Neural crest cell (in vitro differentiated cells): ENCODE results near the gene B2M. TPM values are rescaled to one million over a fixed set of nuclear protein-coding genes. Genes with fewer than 3 reads are reported as not detected.

Experiments used
- DNase-seq: peaks from one replicate; pipeline ENCODE4 v3.0.0; 2021; ENCODE audit warnings: low read depth, mixed read lengths, low spot score
- H3K27ac Mint-ChIP-seq: one replicate; pipeline ENCODE4 v1.8.0; 2021; ENCODE audit warnings: mild to moderate bottlenecking, mixed read lengths; ENCODE audit not compliant: unreplicated experiment
- H3K27me3 Mint-ChIP-seq: 2 replicates; pipeline ENCODE4 v1.8.0; 2021; ENCODE audit warnings: low read depth, mild to moderate bottlenecking, mixed read lengths
- H3K36me3 Mint-ChIP-seq: 2 replicates; pipeline ENCODE4 v1.8.0; 2021; ENCODE audit warnings: low read depth, mild to moderate bottlenecking, mixed read lengths
- H3K4me1 Mint-ChIP-seq: 2 replicates; pipeline ENCODE4 v1.8.0; 2021; ENCODE audit warnings: mixed read lengths
- H3K4me3 Mint-ChIP-seq: one replicate; pipeline ENCODE4 v1.8.0; 2021; ENCODE audit warnings: mild to moderate bottlenecking, mixed read lengths
- H3K9me3 Mint-ChIP-seq: 2 replicates; pipeline ENCODE4 v1.8.0; 2021; ENCODE audit warnings: mixed read lengths
- total RNA-seq: library from RNA; stranded (reverse); gene quantifications from 2 replicates; pipeline ENCODE4 v1.2.1, GENCODE V29; 2021
- TF ChIP-seq, protein P1 (sequence below): fragments of 200-600 bp; sonication (generic); conservative IDR thresholded peaks from 2 replicates; pipeline ENCODE4 v1.5.0; 2021; ENCODE audit warnings: antibody characterized with exemption, mild to moderate bottlenecking

Gene B2M
- total RNA-seq, 1 donor from 2014 or later = 95.2 TPM

DNA sequence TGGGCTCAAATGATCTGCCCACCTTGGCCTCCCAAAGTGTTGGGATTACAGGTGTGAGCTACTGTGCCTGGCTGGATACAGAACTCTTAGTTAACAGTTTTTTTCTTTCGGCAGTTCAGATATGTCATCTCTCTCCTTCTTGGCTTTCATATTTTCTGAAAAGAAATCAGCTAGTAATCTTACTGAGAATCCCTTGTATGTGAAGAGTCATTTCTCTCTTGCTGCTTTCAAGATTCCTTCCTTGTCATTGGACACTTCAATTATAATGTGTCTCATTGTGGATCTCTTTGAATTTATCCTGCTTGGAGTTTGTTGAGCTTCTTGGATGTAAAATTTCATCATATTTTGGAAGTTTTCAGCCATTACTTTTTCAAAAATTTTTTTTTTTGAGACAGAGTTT lies 42.0 kb downstream of the B2M start:
- peaks cover 16% of the 10 kb centered on the region for H3K9me3 Mint-ChIP-seq
- TF ChIP-seq, protein P1, sequence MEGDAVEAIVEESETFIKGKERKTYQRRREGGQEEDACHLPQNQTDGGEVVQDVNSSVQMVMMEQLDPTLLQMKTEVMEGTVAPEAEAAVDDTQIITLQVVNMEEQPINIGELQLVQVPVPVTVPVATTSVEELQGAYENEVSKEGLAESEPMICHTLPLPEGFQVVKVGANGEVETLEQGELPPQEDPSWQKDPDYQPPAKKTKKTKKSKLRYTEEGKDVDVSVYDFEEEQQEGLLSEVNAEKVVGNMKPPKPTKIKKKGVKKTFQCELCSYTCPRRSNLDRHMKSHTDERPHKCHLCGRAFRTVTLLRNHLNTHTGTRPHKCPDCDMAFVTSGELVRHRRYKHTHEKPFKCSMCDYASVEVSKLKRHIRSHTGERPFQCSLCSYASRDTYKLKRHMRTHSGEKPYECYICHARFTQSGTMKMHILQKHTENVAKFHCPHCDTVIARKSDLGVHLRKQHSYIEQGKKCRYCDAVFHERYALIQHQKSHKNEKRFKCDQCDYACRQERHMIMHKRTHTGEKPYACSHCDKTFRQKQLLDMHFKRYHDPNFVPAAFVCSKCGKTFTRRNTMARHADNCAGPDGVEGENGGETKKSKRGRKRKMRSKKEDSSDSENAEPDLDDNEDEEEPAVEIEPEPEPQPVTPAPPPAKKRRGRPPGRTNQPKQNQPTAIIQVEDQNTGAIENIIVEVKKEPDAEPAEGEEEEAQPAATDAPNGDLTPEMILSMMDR = no peak
- peaks cover 3% of the 10 kb centered on the region for H3K36me3 Mint-ChIP-seq
- H3K27ac Mint-ChIP-seq = no peak overlapping the region
- H3K4me3 Mint-ChIP-seq = no peak overlapping the region
- peaks cover 13% of the 10 kb centered on the region for H3K27me3 Mint-ChIP-seq
- no peaks in the 10 kb centered on the region for H3K4me1 Mint-ChIP-seq
- no peak for DNase-seq

DNA sequence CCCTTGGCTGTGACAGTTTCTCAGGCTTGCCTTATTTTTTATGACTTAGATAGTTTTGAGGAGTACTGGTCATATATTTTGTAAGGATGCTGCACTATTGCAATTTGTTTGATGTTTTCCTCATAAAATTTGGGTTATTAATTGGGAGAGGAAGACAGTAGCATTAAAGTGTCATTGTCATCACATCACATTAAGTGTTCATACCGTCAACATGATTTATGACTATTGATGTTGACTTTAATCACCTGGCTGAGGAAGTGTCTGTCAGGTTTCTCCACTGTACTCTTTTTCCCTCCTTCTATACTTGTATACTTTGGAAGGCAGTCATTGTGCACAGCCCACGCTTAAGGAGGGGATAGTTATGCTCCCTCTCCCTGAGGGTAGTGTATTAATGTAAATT lies 51.9 kb downstream of the B2M start:
- H3K9me3 Mint-ChIP-seq = no peaks in the 10 kb centered on the region
- no peaks in the 10 kb centered on the region for H3K36me3 Mint-ChIP-seq
- no peaks in the 10 kb centered on the region for H3K4me1 Mint-ChIP-seq
- TF ChIP-seq, protein P1 = no peak
- H3K27ac Mint-ChIP-seq = no peak overlapping the region
- no peak overlapping the region for H3K4me3 Mint-ChIP-seq
- peaks cover 20% of the 10 kb centered on the region for H3K27me3 Mint-ChIP-seq
- no peak for DNase-seq

DNA sequence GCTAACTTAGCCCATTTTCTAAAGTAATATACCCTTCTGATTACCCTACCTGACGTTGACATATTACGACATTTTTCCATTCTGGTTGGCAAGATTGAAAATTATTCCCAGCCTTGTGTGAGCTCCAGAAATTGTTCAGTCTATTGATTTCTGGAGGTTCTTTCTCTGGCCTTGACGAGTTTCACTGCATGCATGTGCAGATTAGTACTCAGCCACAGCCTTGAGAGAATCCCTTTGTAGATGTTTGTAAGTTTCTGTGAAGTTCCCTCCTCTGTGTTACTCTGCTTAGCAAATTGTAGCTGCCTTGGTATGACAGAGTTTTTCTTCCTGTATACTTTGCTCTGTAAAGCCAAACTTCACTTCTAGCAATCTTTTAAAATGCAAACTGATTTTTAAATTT lies 52.5 kb downstream of the B2M start:
- Mint-ChIP-seq H3K27ac (no peak overlapping the region), H3K9me3 (no peaks in the 10 kb centered on the region), H3K4me3 (no peak overlapping the region), H3K36me3 (no peaks in the 10 kb centered on the region), H3K4me1 (no peaks in the 10 kb centered on the region), H3K27me3 (peaks cover 14% of the 10 kb centered on the region)
- TF ChIP-seq, protein P1 = no peak
- DNase-seq = no peak

DNA sequence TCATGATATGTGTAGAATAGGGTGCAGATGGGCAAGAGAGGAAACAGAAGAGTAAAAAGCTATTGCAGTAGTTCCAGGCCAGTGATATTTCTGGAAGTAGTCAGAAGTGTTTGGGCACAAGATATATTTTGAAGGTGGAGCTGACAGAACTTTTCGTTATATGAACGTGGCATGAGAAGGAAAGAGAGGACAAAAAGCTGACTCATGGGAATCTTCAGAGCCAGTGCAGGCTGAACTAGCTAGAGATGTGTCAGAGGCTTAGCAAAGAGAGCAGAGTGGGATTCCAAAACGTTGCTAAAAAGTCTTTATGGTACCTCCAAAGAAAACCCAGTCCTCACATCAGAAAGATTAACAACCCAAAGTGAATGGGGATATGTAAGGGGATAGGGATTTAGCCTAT lies 53.7 kb downstream of the B2M start:
- Mint-ChIP-seq H3K9me3 (peaks cover 2% of the 10 kb centered on the region), H3K4me1 (no peaks in the 10 kb centered on the region), H3K36me3 (no peaks in the 10 kb centered on the region), H3K4me3 (no peak overlapping the region), H3K27ac (no peak overlapping the region), H3K27me3 (peaks cover 4% of the 10 kb centered on the region)
- TF ChIP-seq, protein P1 = no peak
- DNase-seq = no peak

Other genes with a start within 250 kb of the B2M start
- gene EIF3J, start 174.4 kb upstream of the B2M start, total RNA-seq = 118 and 128 TPM in 2 replicates
- gene SPG11, start 47.9 kb upstream of the B2M start, total RNA-seq = 61.7 and 64.2 TPM in 2 replicates
- 0.35 and 0.68 TPM in 2 replicates for gene PATL2, start 194 bp upstream of the B2M start, total RNA-seq
- gene TRIM69, start 25.0 kb downstream of the B2M start, total RNA-seq = 15.2 and 16.3 TPM in 2 replicates
- gene TERB2, start 245.2 kb downstream of the B2M start, total RNA-seq = not detected in 2 replicates